ENCODE results near the gene NUP214. TPM values are rescaled to one million over a fixed set of nuclear protein-coding genes. Genes with fewer than 3 reads are reported as not detected.

Gene NUP214
- total RNA-seq, 4 donors from 2014 or later, result 13.2 to 75.8 (median 49.0) TPM

- no peaks in the 10 kb centered on the region for H3K9me3 ChIP-seq
- H3K27me3 ChIP-seq, result no peaks in the 10 kb centered on the region
- no peak for DNase-seq
- no peaks in the 10 kb centered on the region for H3K36me3 ChIP-seq
- no peaks in the 10 kb centered on the region for H3K4me1 ChIP-seq
- no peak overlapping the region for H3K4me3 ChIP-seq
- intact Hi-C loops (cut with DNase I; ENCODE audit: low total_unique reads), result no loop called here
- TF ChIP-seq POLR2A (IDR thresholded peaks at IDR 0.05) (no peak), CTCF (IDR thresholded peaks at IDR 0.05) (no peak)
- H3K27ac ChIP-seq, result no peak overlapping the region
Observed at GRCh38 chr9:131167936-131168335, 42.5 kb downstream of the NUP214 start.

GRCh38 chr9:131169563-131170240, 44.3 kb downstream of the NUP214 start:
- Histone ChIP-seq H3K27me3 (no peaks in the 10 kb centered on the region), H3K9me3 (no peaks in the 10 kb centered on the region), H3K4me1 (no peaks in the 10 kb centered on the region), H3K4me3 (no peak overlapping the region), H3K27ac (no peak overlapping the region), H3K36me3 (no peaks in the 10 kb centered on the region)
- intact Hi-C loops (cut with DNase I; ENCODE audit: low total_unique reads), result no loop called here
- no peak for DNase-seq
- no peak for TF ChIP-seq CTCF (IDR thresholded peaks at IDR 0.05)
- TF ChIP-seq POLR2A (IDR thresholded peaks at IDR 0.05), result no peak

DNA sequence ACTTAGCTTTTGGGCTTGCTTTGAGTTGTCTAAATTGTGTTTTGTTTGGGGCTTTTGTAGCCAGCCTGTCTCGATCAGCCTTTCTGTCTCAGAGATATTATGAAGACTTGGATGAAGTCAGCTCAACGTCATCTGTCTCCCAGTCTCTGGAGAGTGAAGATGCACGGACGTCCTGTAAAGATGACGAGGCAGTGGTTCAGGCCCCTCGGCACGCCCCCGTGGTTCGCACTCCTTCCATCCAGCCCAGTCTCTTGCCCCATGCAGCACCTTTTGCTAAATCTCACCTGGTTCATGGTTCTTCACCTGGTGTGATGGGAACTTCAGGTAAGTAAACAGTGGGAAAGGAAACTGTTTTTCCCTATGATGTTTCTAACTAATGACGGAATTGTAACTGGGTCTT, 48.6 kb downstream of the NUP214 start:
- Histone ChIP-seq H3K4me3 (no peak overlapping the region), H3K27ac (no peak overlapping the region), H3K27me3 (no peaks in the 10 kb centered on the region), H3K36me3 (no peaks in the 10 kb centered on the region), H3K9me3 (no peaks in the 10 kb centered on the region), H3K4me1 (no peaks in the 10 kb centered on the region)
- intact Hi-C loops (cut with DNase I; ENCODE audit: low total_unique reads), result no loop called here
- TF ChIP-seq CTCF (IDR thresholded peaks at IDR 0.05) (no peak), POLR2A (IDR thresholded peaks at IDR 0.05) (no peak)
- DNase-seq, result no peak

DNA sequence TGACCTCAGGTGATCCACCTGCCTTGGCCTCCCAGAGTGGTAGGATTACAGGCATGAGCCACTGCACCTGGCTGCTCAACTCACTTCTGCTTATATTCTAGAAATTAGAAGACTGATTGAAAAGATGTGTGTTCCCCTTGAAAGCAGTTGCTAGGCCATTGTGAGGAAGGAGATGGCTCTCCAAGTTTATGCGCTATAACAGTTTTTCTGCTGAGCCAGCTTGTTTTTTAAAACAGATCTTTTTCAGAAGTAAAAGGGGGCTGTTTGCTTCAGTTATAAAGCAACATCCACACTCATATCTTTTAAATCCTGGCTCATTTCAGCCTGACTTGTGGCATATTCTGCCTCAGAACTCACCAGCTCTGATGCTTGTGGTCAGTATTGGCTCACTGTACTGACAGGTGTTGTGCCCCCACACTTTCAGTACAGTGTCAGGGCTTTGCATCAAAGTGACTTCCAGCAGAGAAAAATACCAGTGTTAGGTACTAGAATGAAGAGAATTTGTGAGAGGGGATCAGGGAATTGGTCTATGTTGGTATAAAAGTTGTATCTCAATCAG, 49.4 kb downstream of the NUP214 start:
- TF ChIP-seq CTCF (IDR thresholded peaks at IDR 0.05) (no peak), POLR2A (IDR thresholded peaks at IDR 0.05) (no peak)
- H3K4me3 ChIP-seq, result no peak overlapping the region
- H3K9me3 ChIP-seq, result no peaks in the 10 kb centered on the region
- H3K4me1 ChIP-seq, result no peaks in the 10 kb centered on the region
- intact Hi-C loops (cut with DNase I; ENCODE audit: low total_unique reads), result no loop called here
- H3K27ac ChIP-seq, result no peak overlapping the region
- H3K36me3 ChIP-seq, result no peaks in the 10 kb centered on the region
- DNase-seq, result no peak
- H3K27me3 ChIP-seq, result no peaks in the 10 kb centered on the region

GRCh38 chr9:131177898-131178297, 52.5 kb downstream of the NUP214 start:
- TF ChIP-seq CTCF (IDR thresholded peaks at IDR 0.05), result no peak
- no peak for TF ChIP-seq POLR2A (IDR thresholded peaks at IDR 0.05)
- H3K27ac ChIP-seq, result no peak overlapping the region
- no peaks in the 10 kb centered on the region for H3K27me3 ChIP-seq
- H3K9me3 ChIP-seq, result no peaks in the 10 kb centered on the region
- no peaks in the 10 kb centered on the region for H3K36me3 ChIP-seq
- no peak for DNase-seq
- no peaks in the 10 kb centered on the region for H3K4me1 ChIP-seq
- H3K4me3 ChIP-seq, result no peak overlapping the region
- intact Hi-C loops (cut with DNase I; ENCODE audit: low total_unique reads), result no loop called here

All from uterus (tissue), 4 donors.